ENCODE data around the gene BCR.

Gene BCR

GRCh38 chr22:23210428-23211170, 30.3 kb downstream of the BCR start:
- in situ Hi-C loops (cut with HindIII; ENCODE audit: low pct_ligation_motif_present, low pct_unique_long_range_greater_than_20kb, low sequenced_read_pairs): no loop called here
- DNase-seq: no peak

DNA sequence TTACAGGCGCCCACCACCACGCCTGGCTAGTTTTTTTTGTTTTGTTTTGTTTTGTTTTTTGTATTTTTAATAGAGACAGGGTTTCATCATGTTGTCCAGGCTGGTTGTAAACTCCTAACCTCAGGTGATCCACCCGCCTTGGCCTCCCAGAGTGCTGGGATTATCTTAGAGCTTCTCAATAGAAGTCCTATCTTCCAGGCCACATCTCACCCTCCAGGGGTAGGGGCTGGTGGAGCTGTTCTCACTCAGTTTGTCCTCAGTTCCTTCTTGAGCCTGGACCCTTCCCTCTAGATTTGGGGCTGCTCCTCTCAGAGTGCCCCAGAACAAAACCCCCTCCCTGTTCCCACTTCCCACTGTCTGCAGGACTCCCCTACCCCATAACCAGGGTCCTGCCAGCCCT, 31.3 kb downstream of the BCR start:
- in situ Hi-C loops (cut with HindIII; ENCODE audit: low pct_ligation_motif_present, low pct_unique_long_range_greater_than_20kb, low sequenced_read_pairs): no loop called here
- DNase-seq: no peak

DNA sequence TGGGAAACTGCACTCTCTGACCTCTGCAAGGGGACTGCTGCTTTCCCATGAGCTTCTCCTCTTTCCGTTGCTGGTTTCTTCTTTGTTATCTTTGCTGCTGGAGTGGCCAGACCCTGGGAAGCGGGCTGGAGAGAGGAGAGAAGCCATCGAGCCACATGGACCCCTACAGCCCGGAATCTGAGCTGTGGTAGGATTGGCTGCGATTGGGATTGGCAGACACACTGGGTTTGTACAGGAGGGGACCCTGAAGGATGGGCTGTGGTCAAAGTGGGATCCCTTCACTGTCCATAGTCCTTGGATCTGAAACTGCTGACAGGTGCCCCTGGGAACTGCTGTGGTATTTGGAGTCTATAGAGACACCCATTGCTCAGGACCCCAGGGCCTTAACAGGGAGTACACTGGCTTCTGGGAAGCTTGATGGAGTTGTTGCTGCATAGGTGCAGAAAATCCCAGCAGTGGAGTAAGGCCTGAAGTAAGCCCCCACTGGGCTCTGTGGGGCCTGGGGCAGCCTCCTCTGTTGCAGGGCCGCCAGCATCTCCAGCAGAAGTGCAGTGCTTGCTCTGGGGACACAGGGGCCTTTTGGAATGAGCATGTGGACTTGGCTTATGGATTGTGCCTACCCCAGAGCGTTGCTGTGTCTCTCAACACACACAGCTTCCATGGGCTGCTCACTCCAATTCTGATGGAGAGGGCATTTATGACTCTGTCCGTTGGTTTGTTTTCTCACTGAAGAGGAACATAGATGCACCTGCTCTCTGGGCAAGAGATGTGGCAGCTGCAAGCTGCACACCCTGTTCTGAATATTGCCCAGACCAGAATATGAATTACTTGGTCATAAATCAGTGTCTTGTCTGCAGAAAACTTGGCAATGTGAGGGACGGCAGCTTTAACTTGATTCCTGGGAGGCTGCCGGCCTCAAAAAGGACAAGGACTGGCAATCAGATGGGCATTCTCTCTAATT, 32.0 kb downstream of the BCR start:
- DNase-seq: no peak
- in situ Hi-C loops (cut with HindIII; ENCODE audit: low pct_ligation_motif_present, low pct_unique_long_range_greater_than_20kb, low sequenced_read_pairs): no loop called here

GRCh38 chr22:23213022-23213555, 32.8 kb downstream of the BCR start:
- no peak for DNase-seq
- in situ Hi-C loops (cut with HindIII; ENCODE audit: low pct_ligation_motif_present, low pct_unique_long_range_greater_than_20kb, low sequenced_read_pairs): no loop called here

GRCh38 chr22:23213581-23214334, 33.4 kb downstream of the BCR start:
- no peak for DNase-seq
- in situ Hi-C loops (cut with HindIII; ENCODE audit: low pct_ligation_motif_present, low pct_unique_long_range_greater_than_20kb, low sequenced_read_pairs): no loop called here

GRCh38 chr22:23214398-23214797, 34.1 kb downstream of the BCR start:
- in situ Hi-C loops (cut with HindIII; ENCODE audit: low pct_ligation_motif_present, low pct_unique_long_range_greater_than_20kb, low sequenced_read_pairs): no loop called here
- DNase-seq: no peak

DNA sequence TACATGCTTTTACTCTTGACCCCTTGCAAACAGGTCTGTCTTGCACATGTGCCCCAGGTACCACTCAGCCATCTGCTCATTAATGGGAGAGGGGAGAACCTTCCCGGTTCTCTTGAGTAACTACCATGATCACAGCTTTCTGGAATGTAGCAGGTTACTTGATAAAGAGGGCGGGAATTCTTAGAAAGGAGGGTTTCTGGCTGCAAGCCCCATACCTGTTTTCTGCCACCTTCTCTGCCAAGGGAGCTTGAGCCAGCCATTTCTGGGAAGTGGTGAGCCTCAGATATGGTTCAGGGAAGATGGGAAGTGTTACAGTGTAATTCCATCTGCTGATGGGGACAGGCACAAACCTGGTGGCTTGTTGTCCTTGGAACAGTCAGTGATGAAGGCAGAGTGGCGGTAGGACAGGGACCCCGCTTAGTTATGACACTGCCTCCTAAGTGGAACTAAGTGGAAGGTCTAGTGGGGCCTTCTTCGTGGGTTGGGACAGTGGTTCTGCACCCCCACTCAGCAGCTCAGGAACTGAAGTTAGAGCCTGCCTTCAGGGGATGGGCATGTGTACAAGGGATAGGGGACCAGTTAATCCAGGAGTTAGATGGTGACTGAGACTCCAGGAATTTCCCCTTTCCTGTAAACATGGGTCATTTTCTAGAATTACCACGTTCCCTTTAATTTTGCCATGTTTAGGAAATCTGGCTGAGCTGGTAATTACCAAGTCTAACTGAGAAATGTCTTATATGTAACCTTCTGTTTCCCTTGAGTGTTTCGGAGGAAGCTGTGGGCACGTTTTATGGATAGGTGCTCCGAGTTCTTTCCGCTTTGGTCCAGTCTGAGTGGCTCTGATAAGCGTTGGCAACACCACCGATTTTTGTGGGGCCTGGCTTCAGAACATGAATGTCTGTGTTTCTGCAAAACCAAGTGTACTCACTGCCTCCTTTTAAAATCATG, 35.3 kb downstream of the BCR start:
- in situ Hi-C loops (cut with HindIII; ENCODE audit: low pct_ligation_motif_present, low pct_unique_long_range_greater_than_20kb, low sequenced_read_pairs): no loop called here
- no peak for DNase-seq

- in situ Hi-C loops (cut with HindIII; ENCODE audit: low pct_ligation_motif_present, low pct_unique_long_range_greater_than_20kb, low sequenced_read_pairs): no loop called here
- DNase-seq: no peak
Observed at GRCh38 chr22:23216461-23217170, 36.3 kb downstream of the BCR start.

GRCh38 chr22:23217171-23218052, 37.1 kb downstream of the BCR start:
- in situ Hi-C loops (cut with HindIII; ENCODE audit: low pct_ligation_motif_present, low pct_unique_long_range_greater_than_20kb, low sequenced_read_pairs): no loop called here

GRCh38 chr22:23218053-23218866, 38.0 kb downstream of the BCR start:
- in situ Hi-C loops (cut with HindIII; ENCODE audit: low pct_ligation_motif_present, low pct_unique_long_range_greater_than_20kb, low sequenced_read_pairs): no loop called here
- DNase-seq: no peak

More at GRCh38 chr22:23217171-23218052, 37.1 kb downstream of the BCR start:
- DNase-seq: no peak

DNA sequence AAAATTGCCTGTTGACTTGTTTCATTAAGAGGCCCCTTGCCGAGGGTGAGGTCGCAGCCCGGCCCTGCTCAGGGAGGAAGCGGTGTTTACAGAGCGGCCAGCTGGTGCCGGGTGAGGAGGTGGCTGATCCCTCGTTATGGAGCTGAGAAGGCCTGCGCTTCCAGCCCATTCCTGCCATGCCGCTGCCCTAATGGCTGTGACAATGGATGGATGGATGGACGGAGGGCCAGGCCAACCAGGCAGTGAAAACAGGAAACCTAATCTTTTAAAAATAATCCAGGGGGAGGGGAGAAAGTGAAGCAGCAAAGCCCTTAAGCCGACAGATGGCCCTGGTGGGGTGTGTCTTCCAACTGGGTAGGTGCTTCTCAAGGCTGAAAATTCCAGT, 38.5 kb downstream of the BCR start:
- DNase-seq: no peak
- in situ Hi-C loops (cut with HindIII; ENCODE audit: low pct_ligation_motif_present, low pct_unique_long_range_greater_than_20kb, low sequenced_read_pairs): no loop called here

GRCh38 chr22:23219317-23219716, 39.0 kb downstream of the BCR start:
- in situ Hi-C loops (cut with HindIII; ENCODE audit: low pct_ligation_motif_present, low pct_unique_long_range_greater_than_20kb, low sequenced_read_pairs): no loop called here

DNA sequence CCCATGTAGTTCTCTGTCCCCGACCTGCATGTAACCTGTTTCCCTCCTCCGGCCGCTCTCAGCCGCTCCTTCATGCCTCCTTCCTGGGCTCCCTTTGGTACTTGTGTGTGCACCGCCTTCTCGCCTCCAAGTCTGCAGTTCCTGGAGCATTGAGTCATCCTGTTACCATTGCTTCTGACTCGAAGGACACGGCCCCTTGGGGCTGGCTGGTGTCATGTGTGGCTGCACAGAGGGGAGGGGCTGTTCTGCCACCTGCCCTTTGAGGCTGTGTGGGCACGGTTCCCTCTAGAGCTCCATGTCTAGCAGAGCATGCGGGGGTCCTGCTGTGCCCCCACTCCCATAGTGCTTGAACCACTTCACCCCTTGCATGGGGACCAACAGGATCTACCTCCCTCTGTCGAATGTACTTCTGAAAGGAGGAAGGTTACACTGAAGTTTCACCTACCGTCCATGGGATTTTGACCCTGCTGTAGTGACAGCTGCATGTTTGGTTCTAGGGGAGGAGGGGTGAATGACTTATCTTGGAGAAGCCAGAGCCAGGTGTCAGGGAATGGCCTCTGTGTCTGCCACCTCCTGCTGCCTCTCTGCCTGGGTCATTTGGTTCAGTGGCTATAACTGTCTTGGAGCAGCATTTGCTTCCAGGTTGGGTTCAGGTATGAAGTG, 39.6 kb downstream of the BCR start:
- in situ Hi-C loops (cut with HindIII; ENCODE audit: low pct_ligation_motif_present, low pct_unique_long_range_greater_than_20kb, low sequenced_read_pairs): no loop called here

More at GRCh38 chr22:23219317-23219716, 39.0 kb downstream of the BCR start:
- DNase-seq: no peak

DNA sequence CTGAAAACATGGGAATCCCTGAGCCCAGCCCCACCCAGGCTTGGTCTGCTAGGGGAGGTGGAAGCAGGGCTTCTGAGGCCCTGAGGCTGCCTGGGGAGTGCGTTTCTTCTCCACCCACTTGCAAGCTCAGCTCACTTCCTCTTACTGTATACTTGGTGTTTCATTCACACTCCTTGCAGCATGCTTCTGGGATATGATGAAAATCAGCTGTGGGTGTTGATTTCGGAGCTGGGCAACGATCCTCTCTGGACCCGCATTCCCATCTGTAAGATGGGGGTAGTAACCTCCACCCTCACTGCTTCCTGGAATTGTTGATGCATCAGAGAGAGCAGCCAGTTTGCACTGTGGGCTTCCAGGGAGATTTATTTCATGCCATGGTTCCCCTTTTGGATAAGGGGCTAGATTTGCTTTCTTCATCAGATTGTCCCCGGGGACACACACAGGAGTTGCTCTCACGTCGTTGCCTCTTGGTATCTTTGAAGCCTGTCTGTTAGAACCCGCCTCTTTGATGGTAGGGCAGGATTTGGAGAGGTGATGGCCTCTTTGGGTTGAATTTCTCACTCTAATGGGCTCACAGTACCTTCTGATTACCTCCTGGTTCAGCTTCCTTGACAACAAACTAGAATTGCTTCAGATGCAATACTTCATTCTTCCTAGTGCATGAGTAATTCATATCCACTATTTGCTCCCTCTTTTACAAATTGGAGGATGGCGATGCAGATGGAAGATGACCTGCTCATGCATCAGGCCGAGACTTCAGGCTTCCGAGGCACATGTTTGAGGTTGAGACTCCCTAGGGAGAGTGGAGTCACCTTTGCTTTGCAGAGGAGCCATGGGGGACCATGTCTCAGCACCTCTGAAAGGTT, 40.4 kb downstream of the BCR start:
- in situ Hi-C loops (cut with HindIII; ENCODE audit: low pct_ligation_motif_present, low pct_unique_long_range_greater_than_20kb, low sequenced_read_pairs): no loop called here
- no peak for DNase-seq

More for the DNA sequence above, 39.6 kb downstream of the BCR start:
- peak; percentile 59 for DNase-seq

All from ACHN (cell line).